Liver (tissue), 9 donors: ENCODE results near the gene CEP95. TPM values are rescaled to one million over a fixed set of nuclear protein-coding genes. Genes with fewer than 3 reads are reported as not detected.
"Not testable (repeated sequence)": the region's sequence is repeated elsewhere in the genome, so short reads cannot be mapped to it uniquely, and the experiment has no call there.

ENCODE experiments used
- DNase-seq: peaks from one replicate; pipeline ENCODE4 v3.0.0-alpha.2; 2017; ENCODE audit warnings: low spot score
- H3K27ac ChIP-seq, 2 donors: one replicate each; pipeline ENCODE4 v1.7.0; 2013; ENCODE audit warnings: inconsistent platforms in 2 of 2, low read length in 2 of 2, control low read depth in 1 of 2, low read depth in 1 of 2, mild to moderate bottlenecking in 1 of 2
- H3K27me3 ChIP-seq, 4 donors: one replicate each; pipeline versions ENCODE4 v1.6.1 to v1.7.0; 2013; ENCODE audit warnings: low read length in 3 of 4, inconsistent platforms in 1 of 4, mild to moderate bottlenecking in 1 of 4, moderate library complexity in 1 of 4; ENCODE audit not compliant: control insufficient read depth in 4 of 4, insufficient read depth in 4 of 4
- H3K36me3 ChIP-seq, 4 donors: one replicate each; pipeline versions ENCODE4 v1.6.1 to v1.7.0; 2013; ENCODE audit warnings: low read length in 3 of 4, mild to moderate bottlenecking in 3 of 4, low read depth in 1 of 4, moderate library complexity in 1 of 4; ENCODE audit not compliant: control insufficient read depth in 4 of 4, insufficient read depth in 3 of 4
- H3K4me1 ChIP-seq, 4 donors: one replicate each; pipeline versions ENCODE4 v1.6.1 to v1.7.0; 2013; ENCODE audit warnings: low read length in 3 of 4, mild to moderate bottlenecking in 3 of 4, moderate library complexity in 1 of 4; ENCODE audit not compliant: control insufficient read depth in 4 of 4, insufficient read depth in 4 of 4
- H3K4me3 ChIP-seq, 3 donors: one replicate each; pipeline versions ENCODE4 v1.6.1 to v1.7.0; 2013; ENCODE audit warnings: low read length in 3 of 3, control low read depth in 1 of 3, low read depth in 1 of 3, mild to moderate bottlenecking in 1 of 3
- H3K9ac ChIP-seq, 2 donors: one replicate each; pipeline ENCODE4 v1.7.0; 2013; ENCODE audit warnings: low read length in 2 of 2, mild to moderate bottlenecking in 2 of 2, moderate library complexity in 2 of 2, control low read depth in 1 of 2, low read depth in 1 of 2
- H3K9me3 ChIP-seq, 4 donors: one replicate each; pipeline versions ENCODE4 v1.6.1 to v1.7.0; 2013; ENCODE audit warnings: low read length in 3 of 4; ENCODE audit not compliant: control insufficient read depth in 4 of 4
- ATF3 ChIP-seq: IDR thresholded peaks from 2 replicates; pipeline ENCODE4 v1.6.1; 2016; ENCODE audit warnings: antibody characterized with exemption
- CTCF ChIP-seq: fragments of 150-350 bp; IDR thresholded peaks from 2 replicates; pipeline ENCODE4 v1.5.1; 2017; ENCODE audit warnings: improper control_type of control experiment, low read depth, low read length; ENCODE audit not compliant: missing input control
- EGR1 ChIP-seq, 2 donors: IDR thresholded peaks; 2 replicates each; pipeline ENCODE4 v1.6.1; 2016 to 2018; ENCODE audit warnings: antibody characterized with exemption in 2 of 2, low read depth in 2 of 2
- FOXA1 ChIP-seq: IDR thresholded peaks from 2 replicates; pipeline ENCODE4 v1.6.1; 2016; ENCODE audit warnings: antibody characterized with exemption
- FOXA2 ChIP-seq: IDR thresholded peaks from 2 replicates; pipeline ENCODE4 v1.6.1; 2016; ENCODE audit warnings: antibody characterized with exemption
- GABPA ChIP-seq, 2 donors: IDR thresholded peaks in 1 of 2; conservative IDR thresholded peaks in 1 of 2; 2 replicates each; pipeline ENCODE4 v1.6.1; 2016; ENCODE audit warnings: antibody characterized with exemption in 2 of 2, mild to moderate bottlenecking in 1 of 2, moderate library complexity in 1 of 2
- HNF4A ChIP-seq, 2 donors: conservative IDR thresholded peaks; 2 replicates each; pipeline ENCODE4 v1.6.1; 2016; ENCODE audit warnings: antibody characterized with exemption in 2 of 2, mild to moderate bottlenecking in 2 of 2
- HNF4G ChIP-seq: IDR thresholded peaks from 2 replicates; pipeline ENCODE4 v1.6.1; 2016; ENCODE audit warnings: antibody characterized with exemption
- MAX ChIP-seq: IDR thresholded peaks from 2 replicates; pipeline ENCODE4 v1.6.1; 2016; ENCODE audit warnings: antibody characterized with exemption
- RAD21 ChIP-seq, 2 donors: IDR thresholded peaks; 2 replicates each; pipeline ENCODE4 v1.6.1; 2016; ENCODE audit warnings: antibody characterized with exemption in 2 of 2, mild to moderate bottlenecking in 2 of 2
- RXRA ChIP-seq, 2 donors: IDR thresholded peaks; 2 replicates each; pipeline ENCODE4 v1.6.1; 2017 to 2018; ENCODE audit warnings: antibody characterized with exemption in 2 of 2, mild to moderate bottlenecking in 1 of 2
- SP1 ChIP-seq: IDR thresholded peaks from 2 replicates; pipeline ENCODE4 v1.6.1; 2018; ENCODE audit warnings: antibody characterized with exemption, mild to moderate bottlenecking
- TAF1 ChIP-seq: conservative IDR thresholded peaks from 2 replicates; pipeline ENCODE4 v1.6.1; 2016; ENCODE audit warnings: antibody characterized with exemption, mild to moderate bottlenecking
- WGBS: extraction: QIAGEN DNeasy Blood & Tissue Kit; methylation state at CpG from one replicate; pipeline ENCODE4 v1.1.7; 2013; 5-methylcytosine and 5-hydroxymethylcytosine counted together
- polyA plus RNA-seq, 2 donors: library from polyadenylated mRNA; stranded (reverse) in 1 of 2; unstranded in 1 of 2; fragments of 200-250 nt in 1 of 2; fragments of >200 nt in 1 of 2; fragmentation: Nextera tagmentation in 1 of 2; extraction: Ambion mirVana in 1 of 2; gene quantifications; one replicate each; pipeline versions ENCODE4 v1.2.1 to v1.2.3, GENCODE V29; 2013 to 2015
- total RNA-seq, 2 donors: library from RNA; depleted of rRNA; stranded (reverse); fragments of >200 nt; gene quantifications; one replicate each; pipeline ENCODE4 v1.2.3, GENCODE V29; 2014
- donor health status: healthy.
- donor health status: healthy.
- donor health status: healthy.
- donor health status: healthy.
- donor health status: healthy.

CEP95 gene
- total and polyA plus RNA-seq, 4 donors, result 5.3 to 23.3 (median 11.0) TPM

GRCh38 chr17:64459284-64459747, 47.5 kb upstream of the CEP95 start:
- H3K9ac ChIP-seq, result no peak overlapping the region
- no peak overlapping the region for H3K27ac ChIP-seq
- no peak for TF ChIP-seq RAD21 (IDR thresholded peaks at IDR 0.05)
- no peak for TF ChIP-seq RXRA (IDR thresholded peaks at IDR 0.05)
- no peak for TF ChIP-seq MAX
- TF ChIP-seq CTCF, result no peak
- TF ChIP-seq HNF4G, result no peak
- no peaks in the 10 kb centered on the region for H3K27me3 ChIP-seq
- no peaks in the 10 kb centered on the region for H3K36me3 ChIP-seq
- no peak for DNase-seq
- no peaks in the 10 kb centered on the region for H3K9me3 ChIP-seq
- H3K4me1 ChIP-seq, result peaks cover 0 to 2% (median 0%) of the 10 kb centered on the region in 4 donors
- WGBS, result 92% methylated on average over 6 of the region's 6 CpGs
- no peak overlapping the region for H3K4me3 ChIP-seq

- DNase-seq, H3K27ac ChIP-seq, H3K27me3 ChIP-seq, H3K4me1 ChIP-seq, H3K4me3 ChIP-seq, H3K9ac ChIP-seq, H3K9me3 ChIP-seq, H3K36me3 ChIP-seq: not testable (repeated sequence)
- 98% methylated on average over 7 of the region's 7 CpGs for WGBS
Observed at GRCh38 chr17:64459818-64460217, 47.0 kb upstream of the CEP95 start.

GRCh38 chr17:64460955-64461354, 45.8 kb upstream of the CEP95 start:
- H3K9ac ChIP-seq, result no peak overlapping the region
- 82% methylated on average over 8 of the region's 8 CpGs for WGBS
- peaks cover 0 to 2% (median 0%) of the 10 kb centered on the region in 4 donors for H3K4me1 ChIP-seq
- H3K36me3 ChIP-seq, result no peaks in the 10 kb centered on the region
- TF ChIP-seq RXRA (IDR thresholded peaks at IDR 0.05) (peak in 1 of 2 donors; percentile 21), SP1 (no peak)
- no peak for DNase-seq
- no peaks in the 10 kb centered on the region for H3K27me3 ChIP-seq
- H3K27ac ChIP-seq, result peak overlapping the region in 1 of 2 donors; percentile 20
- no peaks in the 10 kb centered on the region for H3K9me3 ChIP-seq
- H3K4me3 ChIP-seq, result no peak overlapping the region

GRCh38 chr17:64461788-64462187, 45.0 kb upstream of the CEP95 start:
- TF ChIP-seq FOXA2 (no peak), ATF3 (no peak), TAF1 (no peak), EGR1 (IDR thresholded peaks at IDR 0.05; ENCODE audit: low read depth in 2 of 2) (no peak), RXRA (IDR thresholded peaks at IDR 0.05) (no peak), GABPA (IDR thresholded peaks at IDR 0.05 in 1 of 2, conservative IDR thresholded peaks at IDR 0.05 in 1 of 2) (no peak), FOXA1 (no peak), SP1 (no peak), HNF4A (conservative IDR thresholded peaks at IDR 0.05) (no peak)
- H3K9me3 ChIP-seq, result no peaks in the 10 kb centered on the region
- no peak overlapping the region for H3K9ac ChIP-seq
- H3K27ac ChIP-seq, result no peak overlapping the region
- H3K4me3 ChIP-seq, result no peak overlapping the region
- no peak for DNase-seq
- WGBS, result 82% methylated on average over 6 of the region's 6 CpGs
- peaks cover 0 to 2% (median 0%) of the 10 kb centered on the region in 4 donors for H3K4me1 ChIP-seq
- peaks cover 0 to 2% (median 0%) of the 10 kb centered on the region in 4 donors for H3K36me3 ChIP-seq
- H3K27me3 ChIP-seq, result no peaks in the 10 kb centered on the region
